Uterus (tissue), 2 donors: ENCODE measurements around the gene FGD6.

Source experiments
- POLR2A ChIP-seq, 2 donors: fragments of 450-650 bp; IDR thresholded peaks; one replicate each; pipeline ENCODE4 v1.6.1; 2016; ENCODE audit warnings: antibody characterized with exemption in 2 of 2, mild to moderate bottlenecking in 1 of 2, moderate library complexity in 1 of 2
- TF ChIP-seq, protein P1 (sequence below), 4 experiments: fragments of 200-600 bp in 2 of 4; fragments of 450-650 bp in 2 of 4; sonication (generic) in 2 of 4; IDR thresholded peaks; one replicate each; pipeline ENCODE4 v1.5.1; 2016 to 2019; ENCODE audit warnings: antibody characterized with exemption in 4 of 4, mild to moderate bottlenecking in 2 of 4, moderate library complexity in 1 of 4

DNA sequence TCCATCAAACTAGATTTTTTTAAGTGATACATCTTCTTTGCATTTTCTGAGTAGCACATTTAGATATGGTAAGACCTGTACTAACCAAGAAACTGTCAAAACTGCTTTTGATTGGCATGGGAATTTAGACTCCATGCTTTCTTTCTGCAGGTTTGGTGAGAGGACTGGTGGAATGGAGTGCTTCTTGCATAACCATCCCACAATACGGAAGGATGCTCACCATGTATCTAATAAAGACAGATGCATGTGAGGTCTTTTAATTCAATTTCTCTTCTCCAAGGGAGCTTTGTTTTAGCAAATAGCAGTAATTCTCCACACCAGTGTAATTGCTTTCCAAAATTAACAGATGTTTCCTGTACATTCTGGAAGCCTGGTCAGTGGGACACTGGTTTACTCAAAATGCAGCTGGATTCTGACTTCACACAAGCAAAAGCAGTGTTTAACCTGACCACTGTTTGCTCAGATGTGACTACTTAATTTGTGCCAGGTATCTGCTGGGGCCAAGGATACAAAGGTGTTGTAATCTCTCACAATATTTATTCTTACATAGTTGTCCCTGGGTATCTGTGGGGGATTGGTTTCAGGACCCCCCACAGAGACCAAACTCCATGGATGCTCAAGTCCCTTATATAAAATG is 26.1 kb downstream of the FGD6 start:
- no peak for TF ChIP-seq POLR2A (IDR thresholded peaks at IDR 0.05)
- TF ChIP-seq, protein P1, sequence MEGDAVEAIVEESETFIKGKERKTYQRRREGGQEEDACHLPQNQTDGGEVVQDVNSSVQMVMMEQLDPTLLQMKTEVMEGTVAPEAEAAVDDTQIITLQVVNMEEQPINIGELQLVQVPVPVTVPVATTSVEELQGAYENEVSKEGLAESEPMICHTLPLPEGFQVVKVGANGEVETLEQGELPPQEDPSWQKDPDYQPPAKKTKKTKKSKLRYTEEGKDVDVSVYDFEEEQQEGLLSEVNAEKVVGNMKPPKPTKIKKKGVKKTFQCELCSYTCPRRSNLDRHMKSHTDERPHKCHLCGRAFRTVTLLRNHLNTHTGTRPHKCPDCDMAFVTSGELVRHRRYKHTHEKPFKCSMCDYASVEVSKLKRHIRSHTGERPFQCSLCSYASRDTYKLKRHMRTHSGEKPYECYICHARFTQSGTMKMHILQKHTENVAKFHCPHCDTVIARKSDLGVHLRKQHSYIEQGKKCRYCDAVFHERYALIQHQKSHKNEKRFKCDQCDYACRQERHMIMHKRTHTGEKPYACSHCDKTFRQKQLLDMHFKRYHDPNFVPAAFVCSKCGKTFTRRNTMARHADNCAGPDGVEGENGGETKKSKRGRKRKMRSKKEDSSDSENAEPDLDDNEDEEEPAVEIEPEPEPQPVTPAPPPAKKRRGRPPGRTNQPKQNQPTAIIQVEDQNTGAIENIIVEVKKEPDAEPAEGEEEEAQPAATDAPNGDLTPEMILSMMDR (IDR thresholded peaks at IDR 0.05), result no peak
